Activated CD4-positive, alpha-beta T cell treated with anti-CD3 and anti-CD28 coated beads, Interleukin-2, amount 50 U/mL, for 24 hours (primary cell): Measurements from ENCODE around the gene TBC1D16.

Source experiments
- DNase-seq, 2 donors: peaks; one replicate each; pipeline ENCODE4 v3.0.0-alpha.2; 2020; ENCODE audit warnings: low read depth in 1 of 2, low spot score in 1 of 2

The TBC1D16 gene

GRCh38 chr17:79929257-79930061 lies 106.2 kb downstream of the TBC1D16 start:
- DNase-seq: no peak

DNA sequence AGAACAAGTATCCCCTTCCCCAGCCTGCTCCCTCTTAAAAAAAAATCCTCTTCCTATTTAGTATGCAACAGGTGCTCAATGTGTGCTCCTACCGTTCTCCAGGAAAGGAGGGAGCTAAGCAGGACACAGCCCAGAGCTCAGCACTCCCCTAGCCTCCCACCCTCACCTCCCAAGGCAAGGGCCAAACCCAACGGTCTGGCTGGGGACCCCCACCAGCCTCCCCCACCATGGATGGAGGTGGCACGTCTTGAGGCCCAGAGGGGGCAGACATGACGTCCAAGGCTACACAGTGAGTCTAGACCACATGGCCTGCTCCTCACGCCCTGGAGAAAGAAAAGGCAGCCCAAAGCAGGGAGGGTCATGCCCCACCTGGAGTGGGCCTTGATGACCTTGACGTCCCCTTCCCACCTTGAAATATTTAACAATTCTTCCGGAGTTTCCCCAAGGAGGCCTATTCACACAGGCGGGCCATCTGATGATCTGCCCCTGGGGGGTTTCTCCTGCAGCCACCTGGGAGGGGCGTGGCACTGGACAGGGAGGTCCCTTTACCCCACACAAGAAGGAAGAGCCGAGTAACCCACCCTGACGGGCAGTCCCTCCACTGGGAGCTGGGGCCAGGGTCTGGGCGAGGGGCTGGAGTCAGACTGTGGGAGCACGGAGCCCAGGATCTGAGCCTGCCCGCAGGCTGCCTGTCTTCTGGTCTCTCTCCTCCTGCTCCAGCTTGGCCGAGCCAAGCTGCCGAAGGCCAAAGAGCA lies 107.0 kb downstream of the TBC1D16 start:
- no peak for DNase-seq

DNA sequence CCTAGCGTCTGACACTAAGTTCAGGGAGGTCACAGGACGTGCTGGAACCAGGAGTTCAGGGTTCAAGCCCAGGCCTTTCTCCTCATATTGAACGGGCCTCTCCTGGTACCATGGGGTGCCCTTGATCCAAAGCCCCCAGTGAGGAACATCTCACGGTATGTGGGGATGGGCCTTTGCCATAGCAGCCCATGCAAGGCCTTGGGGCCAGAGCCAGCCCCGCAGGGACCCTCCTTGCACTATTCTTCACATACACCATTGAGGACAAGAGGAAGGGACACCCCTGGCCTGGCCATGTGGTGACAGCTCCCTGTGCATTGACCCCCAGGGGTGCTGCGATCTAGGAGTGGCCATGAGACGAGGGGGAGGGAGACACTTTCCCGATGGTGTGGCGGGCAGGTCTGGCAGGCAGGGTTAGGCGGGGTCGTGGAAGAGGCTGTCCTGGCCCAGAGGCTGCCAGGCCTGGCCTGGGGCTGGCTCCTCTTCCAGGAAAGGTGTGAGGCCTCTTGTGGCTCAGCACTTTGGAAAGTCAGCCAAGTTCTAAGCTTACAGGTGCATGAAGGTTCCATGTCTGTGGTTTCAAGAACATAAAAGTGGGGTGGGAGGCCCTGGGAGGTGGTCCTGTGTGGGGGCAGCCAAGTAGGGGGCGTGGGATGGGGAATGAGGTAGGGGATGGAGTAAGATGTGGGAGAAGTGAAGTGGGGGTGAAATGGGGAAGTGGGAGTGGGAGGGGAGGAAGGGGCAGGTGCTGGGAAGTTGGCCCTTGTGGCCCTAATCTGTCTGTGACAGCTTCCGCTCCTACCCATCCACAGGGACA lies 107.8 kb downstream of the TBC1D16 start:
- no peak for DNase-seq

DNA sequence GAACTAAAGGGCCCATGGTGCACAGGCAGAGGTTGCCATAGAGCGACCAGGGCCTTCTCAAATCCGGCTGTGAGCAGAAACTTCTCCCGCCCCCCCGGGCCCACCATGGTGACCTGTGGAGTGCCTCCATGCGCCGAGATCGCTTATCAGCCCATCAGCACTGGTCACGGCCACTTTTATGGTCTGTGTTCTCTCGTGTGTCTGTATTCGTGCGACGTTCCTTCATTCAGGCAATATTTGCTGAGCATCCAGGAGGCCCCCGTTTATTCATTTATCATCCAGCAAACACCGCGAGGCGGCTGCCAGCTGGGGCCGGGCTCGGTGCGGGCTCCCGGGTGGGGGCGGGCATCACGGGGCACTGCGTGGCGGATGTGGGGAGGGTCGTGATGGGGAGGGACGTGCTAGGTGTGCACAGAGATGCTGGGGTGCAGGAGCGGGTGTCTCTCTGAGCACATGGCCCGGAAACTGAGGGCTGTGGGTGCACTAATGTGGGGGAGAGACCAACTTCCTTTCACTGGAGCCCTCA lies 108.5 kb downstream of the TBC1D16 start:
- no peak for DNase-seq

DNA sequence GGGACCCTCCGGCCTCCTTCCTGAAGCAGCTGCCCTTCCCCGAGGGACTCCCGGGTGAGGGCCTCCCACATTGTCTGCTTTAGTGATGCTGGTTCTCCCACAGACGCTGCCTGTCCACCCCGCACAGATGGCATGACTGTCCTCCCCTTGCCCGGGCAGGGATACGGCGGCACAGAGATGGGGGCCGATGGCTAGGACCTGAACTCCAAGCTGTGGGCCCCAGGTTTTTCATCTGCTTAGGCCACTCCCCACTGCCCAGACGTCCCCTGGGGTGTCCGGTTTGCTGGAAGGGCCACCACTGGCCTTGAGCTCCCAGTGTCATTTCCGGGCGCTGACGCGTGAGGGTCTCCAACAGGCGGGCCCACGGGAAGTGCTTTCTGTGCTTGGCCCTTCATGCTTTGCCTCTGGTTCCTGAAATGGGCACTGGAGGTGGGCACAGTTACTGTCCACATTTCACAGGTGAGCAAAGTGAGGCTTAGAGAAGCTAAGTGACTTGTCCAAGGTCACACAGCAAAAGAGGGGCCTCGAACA lies 109.0 kb downstream of the TBC1D16 start:
- no peak for DNase-seq

DNA sequence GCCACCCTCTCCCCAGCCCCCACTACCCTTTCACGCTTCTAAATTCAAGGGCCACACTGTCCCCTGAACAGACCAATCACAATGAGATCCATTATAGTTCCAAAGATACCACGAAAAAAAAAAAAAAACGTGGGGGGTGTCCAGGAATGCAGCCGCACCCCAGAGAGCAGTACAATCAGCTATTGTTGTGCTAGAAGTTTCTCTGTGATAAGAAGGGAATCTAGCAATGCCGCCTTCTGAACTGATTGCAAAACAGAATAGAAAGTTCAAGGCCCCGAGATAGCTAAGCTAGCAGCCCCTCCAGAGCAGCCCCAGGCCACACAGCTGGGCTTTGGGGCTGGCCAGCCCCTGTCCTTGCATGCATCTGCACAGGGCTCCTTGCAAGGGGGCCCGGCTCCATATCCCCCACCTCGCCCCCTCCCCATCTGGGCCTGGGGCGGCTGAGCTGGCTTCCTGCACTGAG lies 109.5 kb downstream of the TBC1D16 start:
- DNase-seq: no peak

GRCh38 chr17:79925242-79925957 lies 110.3 kb downstream of the TBC1D16 start:
- no peak for DNase-seq

DNA sequence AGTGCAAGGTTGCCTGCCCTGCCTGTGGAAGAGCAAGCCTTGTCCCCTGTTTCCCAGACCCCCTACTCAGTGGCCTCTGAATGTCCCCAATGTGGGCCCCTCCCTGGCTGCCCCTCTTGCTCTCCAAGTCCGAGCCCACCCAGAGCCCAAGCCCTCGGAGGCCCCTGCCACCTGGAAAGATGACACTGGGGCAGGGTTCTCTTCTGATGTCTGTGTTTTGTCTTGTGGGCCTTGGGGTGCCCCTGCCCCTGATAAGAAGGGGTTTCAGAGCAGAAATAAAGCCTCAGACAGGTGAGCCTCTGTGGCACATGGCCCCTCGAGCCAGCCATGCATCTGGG lies 111.1 kb downstream of the TBC1D16 start:
- no peak for DNase-seq

- DNase-seq: peak in 1 of 2 donors; percentile 11
Measured at GRCh38 chr17:79923974-79924638, 111.6 kb downstream of the TBC1D16 start.

DNA sequence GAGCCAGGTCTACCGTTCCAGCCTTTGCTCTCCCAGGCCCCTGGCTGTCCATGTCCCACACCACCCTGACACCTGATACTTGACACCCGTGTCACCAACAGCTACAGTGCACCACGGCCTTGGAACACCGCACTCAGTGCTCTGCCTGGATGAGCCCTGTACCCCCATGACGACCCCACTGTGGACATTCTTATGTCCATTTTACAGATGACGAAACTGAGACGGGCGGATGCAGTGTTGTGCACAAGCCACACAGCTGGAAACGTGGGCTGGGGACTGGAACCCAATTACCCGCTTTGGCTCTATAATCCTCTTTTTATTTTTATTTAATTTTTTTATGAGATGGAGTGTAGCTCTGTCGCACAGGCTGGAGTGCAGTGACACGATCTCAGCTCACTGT lies 112.9 kb downstream of the TBC1D16 start:
- DNase-seq: no peak

DNA sequence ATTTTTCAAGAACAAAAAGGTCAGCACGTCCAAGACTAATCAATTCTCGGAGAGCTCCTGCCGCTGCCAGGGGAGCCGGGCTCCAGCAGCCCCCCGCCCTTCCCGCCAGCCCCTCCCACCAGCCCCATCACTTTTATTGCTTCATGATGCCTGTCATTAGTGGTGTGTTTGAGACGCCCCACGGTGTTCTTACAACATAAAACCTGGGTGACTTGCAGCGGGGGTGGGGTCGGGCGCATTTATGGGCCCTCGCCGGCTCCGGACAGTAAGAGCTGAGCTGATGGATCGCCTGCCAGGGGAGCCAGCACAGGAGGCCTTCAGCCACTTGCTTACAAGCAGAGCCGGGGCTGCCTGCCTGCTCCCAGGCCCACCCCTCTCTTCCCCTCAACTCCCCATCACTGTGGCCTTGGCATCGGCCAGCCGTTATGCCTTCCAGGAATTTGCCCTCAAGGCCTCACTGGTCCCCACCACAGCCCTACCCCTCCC lies 113.5 kb downstream of the TBC1D16 start:
- DNase-seq: no peak

DNA sequence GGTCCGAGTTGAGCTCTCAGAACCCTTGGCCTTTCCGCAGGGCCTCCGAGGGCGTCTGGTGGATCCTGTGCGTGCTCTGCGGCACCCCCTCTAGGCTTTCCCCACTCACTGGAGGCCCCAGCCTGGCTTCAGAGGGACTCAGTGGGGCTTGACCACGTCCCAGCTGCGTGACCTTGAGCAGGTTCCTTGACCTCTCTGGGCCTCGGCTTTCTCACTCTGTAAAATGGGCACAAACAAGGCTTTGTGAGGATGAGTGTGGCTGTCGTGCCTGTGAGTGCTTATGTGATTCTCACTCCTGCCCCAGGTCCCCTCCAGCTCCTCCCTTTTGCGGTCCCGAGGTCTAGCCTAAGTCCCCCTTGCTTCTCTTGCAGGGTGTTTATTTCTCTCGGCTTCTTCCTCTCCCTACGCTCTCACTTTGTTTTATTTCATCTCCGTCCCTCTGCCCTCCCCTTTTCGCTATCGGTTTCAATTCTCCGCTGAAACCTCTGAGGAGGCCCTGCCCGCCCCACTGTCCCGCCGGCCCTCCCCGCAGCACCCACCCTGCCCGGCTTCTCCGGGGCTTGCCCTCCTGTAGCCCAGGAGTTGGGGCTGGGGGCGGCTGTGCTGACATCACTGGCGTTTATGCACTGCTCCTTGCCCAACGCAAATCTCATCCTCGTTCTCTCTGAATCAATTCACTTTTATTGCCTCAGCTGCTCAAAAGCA lies 114.1 kb downstream of the TBC1D16 start:
- no peak for DNase-seq

DNA sequence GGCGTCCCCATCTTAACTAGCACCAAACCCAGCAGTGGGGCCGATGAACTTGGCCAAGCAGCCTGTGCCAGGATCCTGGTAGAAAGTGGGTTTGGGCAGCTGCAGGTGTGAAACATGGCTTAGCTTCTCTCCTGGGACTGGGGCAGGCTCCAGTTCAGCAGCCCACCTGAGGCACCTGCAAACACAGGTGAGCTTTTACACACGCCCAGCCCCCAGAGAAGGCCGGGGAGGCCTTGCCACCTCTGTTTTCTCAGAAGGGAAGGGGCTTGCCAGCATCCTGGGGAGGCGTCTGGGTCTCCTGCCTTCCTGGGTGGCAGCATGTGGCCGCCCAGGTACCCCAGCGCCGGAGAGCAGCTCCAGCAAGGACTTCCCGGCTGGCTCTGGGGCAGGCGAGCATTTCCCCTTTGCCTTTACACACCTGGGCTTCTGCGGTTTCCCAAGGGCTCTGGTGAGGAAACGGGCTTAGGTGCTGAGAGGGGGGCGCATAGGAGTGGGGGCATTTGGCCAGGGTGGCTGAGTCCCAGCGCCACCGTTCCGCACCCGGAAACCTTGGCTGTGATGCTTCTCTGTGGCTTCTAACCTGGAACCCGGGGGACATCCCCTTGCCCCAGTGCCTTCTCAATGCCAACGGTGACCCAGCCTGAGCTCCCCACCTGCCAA lies 114.8 kb downstream of the TBC1D16 start:
- no peak for DNase-seq

DNA sequence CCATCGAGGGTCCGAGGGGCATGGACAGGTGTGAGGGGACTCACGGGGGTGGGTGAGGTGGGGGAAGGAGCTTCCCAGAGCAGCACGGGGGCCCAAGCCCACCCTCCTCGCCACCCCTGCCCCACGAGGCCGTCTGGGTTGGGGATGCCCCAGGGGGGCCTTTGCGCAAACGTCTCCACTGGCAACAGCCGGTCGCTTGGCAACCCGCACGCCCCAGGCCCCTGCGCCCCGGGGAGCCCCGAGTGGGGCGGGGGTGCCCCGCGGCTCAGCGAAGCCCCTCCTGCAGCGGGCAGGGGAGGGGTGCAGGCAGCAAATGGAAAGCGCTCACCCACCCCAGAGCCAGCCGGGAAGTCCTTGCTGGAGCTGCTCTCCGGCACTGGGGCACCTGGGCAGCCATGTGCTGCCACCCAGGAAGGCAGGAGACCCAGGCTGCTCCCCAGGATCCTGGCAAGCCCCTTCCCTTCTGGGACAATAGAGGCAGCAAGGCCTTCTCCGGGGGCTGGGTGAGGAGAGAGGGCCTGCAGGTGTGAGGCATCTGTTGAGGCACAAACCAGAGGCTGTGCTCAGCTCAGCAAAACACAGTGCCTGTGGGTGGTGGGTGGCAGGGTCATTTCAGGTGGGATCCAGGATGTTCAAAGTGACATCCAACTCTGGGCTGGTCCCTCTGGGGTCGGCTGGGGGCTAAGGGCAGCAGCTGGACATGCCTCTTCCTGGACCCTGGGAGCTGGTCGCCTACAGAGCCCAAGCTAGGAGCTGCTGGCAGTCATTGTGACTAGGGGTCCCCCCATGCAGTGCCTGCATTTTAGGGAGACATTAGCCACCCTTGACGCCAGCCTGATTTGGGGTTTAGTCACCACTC lies 115.6 kb downstream of the TBC1D16 start:
- DNase-seq: no peak

GRCh38 chr17:79919164-79919585 lies 116.5 kb downstream of the TBC1D16 start:
- DNase-seq: no peak

DNA sequence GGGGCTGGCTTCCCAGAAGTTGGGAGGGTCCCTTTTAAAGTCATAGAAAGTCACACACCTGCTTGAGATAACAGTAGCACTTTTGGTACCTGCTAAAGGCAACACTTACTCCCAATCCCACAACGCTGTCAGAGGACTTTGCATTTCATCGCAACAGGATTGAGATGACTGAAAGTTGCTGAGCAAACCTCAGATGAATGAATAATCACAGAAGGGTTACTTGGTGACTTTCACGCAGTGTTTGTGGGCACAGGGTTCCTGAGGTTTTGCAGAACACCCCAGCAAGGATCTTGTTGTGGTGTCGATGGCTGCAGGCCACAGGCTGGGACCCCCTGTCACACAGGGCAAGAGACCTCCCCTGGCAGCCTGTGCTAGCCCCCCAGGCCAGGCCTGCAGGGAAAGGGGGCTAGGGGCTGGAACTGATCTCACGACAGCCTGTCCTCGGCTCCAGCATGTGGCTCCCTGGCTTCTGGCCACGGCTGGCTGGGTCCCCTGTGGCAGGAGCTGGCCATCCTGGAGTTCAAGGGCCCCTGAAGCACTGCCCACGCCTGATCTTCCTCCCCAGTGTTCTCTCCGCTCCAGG lies 117.0 kb downstream of the TBC1D16 start:
- no peak for DNase-seq

DNA sequence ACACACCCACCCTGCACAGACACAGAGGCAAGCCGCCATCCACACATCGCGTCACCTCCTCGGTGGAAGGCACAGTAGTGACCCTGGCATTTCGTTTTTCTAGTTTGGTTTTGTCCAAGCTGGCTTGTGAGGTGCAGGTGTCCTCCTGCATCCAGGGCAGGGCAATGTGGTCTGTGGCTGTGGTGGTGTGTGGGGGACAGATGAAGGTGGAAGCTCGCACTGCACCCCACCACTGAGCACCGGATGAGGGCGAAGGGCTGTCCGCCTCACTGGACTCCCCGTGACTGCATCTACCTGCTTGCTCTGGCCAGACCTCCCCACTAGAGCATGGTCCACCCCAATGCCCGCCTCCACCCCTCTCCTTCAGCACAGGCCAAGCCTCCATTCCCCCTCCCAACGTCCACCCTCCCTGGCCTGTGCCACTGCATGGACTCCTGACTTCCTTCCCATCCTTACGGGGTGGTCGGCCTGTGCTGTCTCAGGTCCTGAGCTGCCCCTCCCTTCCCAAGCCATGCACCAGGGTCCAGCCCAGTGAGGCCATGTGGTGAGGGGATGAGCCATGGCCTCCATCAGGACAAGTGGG lies 117.7 kb downstream of the TBC1D16 start:
- no peak for DNase-seq
